ENCODE results near the gene CUL1. TPM values are rescaled to one million over a fixed set of nuclear protein-coding genes. Genes with fewer than 3 reads are reported as not detected.

The CUL1 gene
- total RNA-seq, 1 experiment from 2014 or later: 88.2 TPM

GRCh38 chr7:148718431-148718830, 19.7 kb downstream of the CUL1 start:
- no peak for DNase-seq (ENCODE audit: low read depth)

DNA sequence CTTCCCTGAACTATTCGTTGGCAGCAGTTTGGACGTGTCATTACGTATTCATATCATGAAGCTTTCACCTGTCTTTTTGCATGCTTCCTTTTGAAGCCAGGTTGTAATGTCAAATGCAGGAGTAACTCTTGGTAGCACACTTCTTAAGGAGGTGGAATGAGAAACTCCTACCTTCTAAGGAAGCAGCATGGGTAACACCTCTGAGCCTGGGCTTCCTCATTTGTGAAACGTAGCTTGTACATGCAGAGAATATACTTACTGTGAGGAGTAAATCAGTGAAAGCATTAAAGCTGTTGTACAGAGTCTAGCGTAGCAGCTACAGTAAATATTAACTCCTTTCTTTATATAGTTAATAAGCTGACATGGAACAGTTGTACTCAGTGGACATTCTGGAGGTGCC, 21.1 kb downstream of the CUL1 start:
- DNase-seq (ENCODE audit: low read depth): no peak

DNA sequence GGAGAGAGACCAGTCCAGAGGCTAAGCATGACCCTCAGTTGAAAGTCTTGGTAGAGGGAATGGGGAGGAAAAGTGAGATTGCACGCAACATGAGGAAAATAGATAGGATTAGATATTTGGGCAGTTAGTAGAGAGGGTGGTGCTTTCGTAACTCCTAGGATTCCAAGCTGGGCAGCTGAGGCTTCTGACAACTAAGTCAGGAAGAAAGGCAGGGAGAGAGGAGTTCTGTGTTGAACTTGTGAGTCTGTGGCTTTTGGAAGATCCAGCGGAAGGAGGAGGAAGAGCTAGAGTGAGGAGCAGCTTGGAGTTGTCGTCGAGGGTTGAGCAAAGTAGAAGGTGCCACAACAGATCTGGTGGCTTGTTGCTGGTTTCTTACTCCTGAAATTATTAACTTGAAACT, 21.8 kb downstream of the CUL1 start:
- DNase-seq (ENCODE audit: low read depth): no peak

DNA sequence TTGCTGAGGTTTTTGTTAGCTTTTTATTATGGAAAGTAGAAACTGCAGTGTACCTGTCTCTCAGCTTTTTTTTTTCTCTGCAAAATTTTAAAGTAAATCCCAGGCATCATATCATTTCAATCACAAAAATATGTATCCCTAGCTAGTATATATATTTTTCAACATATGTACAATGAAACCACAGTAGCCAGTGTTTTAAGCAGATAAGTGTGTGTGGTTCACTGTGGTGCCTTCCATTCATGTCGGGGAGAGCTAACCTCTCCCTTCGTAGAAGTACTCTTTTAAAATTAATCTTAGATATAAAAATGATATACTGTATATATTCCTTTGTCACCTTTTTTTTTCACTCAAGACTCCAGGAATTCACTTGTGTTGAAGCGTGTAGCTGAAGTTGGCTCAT, 22.7 kb downstream of the CUL1 start:
- DNase-seq (ENCODE audit: low read depth): no peak

- DNase-seq (ENCODE audit: low read depth): peak; percentile 61
Measured at GRCh38 chr7:148722340-148723165, 23.9 kb downstream of the CUL1 start.

GRCh38 chr7:148723166-148723559, 24.5 kb downstream of the CUL1 start:
- peak; percentile 66 for DNase-seq (ENCODE audit: low read depth)

DNA sequence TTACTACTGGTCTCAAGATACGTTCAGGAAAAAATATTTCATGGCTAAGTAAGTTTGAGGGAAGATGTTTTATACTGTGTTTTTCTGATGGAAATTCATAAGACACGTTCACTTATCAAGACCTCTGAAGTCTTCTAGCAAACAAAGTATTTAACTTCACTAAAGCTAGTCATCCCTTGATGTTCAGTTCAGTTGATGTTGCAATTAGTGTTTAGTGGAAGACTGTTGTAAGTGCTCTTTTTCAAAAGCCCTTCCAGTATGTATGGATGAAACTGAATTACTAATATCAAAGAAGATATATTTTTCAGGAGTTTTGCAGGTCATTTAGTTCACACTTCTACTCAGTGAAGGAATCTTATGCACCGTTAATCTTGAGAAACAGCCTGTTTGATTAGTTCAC, 25.1 kb downstream of the CUL1 start:
- no peak for DNase-seq (ENCODE audit: low read depth)

DNA sequence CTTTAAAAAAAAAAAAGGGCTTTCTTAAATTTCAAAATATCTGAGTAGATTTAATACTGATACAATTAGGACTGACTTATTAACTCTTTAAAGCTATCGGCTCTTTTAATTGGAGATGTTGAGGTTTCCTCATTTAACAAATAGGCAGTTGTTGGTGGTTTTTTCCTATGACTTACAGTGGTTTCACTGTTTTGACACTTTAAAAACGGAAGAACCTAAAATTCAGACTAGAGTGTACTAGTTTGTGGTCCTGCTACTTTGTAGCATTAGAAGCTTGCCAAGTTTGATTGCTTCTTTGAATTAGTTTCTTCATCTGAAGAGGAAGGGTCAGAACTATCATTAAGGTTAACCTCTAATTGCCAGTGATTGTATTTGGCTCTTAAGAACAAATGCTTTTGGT, 27.7 kb downstream of the CUL1 start:
- DNase-seq (ENCODE audit: low read depth): no peak

DNA sequence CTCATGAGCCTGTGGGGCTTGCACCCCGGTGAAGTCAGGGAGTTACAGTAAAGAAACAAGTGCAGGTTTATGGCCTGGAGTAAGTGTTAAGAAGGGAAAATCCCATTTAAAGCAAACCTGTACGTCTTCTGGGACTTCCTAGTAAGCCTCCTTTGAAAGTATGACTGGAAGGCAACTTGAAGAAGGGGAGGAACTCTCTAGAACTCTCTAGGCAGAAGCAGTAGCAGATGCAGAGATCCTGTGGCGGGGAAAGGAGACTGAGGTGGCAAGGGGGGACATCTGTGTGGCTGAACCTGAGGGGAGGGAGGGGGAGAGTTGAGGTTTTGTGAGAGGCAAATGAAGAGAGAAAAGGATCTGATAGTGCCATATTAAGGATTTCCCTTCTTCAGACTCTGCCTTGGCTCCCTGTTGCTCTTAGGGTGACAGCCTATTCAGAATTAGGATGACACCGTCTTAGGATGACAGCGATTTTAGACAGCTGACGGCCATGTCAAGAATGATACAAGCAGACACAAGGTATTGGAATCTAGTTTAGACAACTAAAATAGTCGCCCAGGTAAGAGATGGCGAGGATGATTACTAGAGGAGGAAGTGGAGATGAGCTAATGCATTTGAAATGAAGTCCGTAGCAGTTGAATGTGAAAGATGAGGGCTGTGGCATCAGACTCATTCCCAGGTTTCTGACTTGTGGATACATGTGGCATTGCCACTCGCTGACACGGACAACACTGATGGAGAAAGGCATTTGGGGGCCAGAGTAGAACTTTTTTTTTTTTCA, 29.0 kb downstream of the CUL1 start:
- no peak for DNase-seq (ENCODE audit: low read depth)

GRCh38 chr7:148729984-148730733, 31.5 kb downstream of the CUL1 start:
- peak; percentile 39 for DNase-seq (ENCODE audit: low read depth)

GRCh38 chr7:148732862-148733261, 34.2 kb downstream of the CUL1 start:
- no peak for DNase-seq (ENCODE audit: low read depth)

DNA sequence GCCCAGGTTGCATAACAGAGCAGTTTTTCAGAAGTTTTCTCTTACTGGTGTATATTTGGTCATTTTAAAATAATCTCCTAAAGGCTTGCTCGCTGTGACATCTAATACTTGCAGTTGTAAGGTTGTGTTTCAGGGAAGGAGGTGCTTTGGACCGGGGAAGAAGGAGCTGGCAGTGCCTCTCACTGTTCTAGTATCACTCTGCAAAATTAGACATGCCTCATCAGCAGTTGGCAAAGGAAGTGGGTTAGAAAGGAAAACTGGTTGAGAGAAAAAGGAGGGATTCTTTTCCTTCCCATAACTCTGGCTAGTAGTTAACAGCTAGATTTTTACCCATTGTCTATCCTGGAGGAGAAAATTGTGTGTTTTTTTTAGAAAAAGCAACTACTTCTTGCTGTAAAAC, 34.8 kb downstream of the CUL1 start:
- no peak for DNase-seq (ENCODE audit: low read depth)

DNA sequence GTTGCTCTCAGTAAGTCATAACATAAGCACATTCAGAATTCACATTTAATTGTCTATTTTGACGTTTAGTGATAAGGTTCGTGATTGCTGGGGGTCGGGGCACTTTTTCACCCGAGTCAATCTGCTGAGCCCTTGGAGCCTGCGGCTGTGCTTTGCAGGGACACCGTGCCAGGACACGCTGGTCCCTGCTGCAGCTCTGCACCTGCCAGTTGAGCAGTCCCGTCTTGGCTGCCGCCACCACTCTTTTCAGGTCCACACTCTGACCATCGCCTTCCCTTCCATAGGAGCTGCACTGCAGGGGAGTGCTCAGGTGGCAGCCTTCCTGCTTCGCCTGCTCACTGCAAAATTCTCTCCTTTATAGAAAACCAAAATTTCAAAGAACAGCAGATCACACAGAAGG, 36.4 kb downstream of the CUL1 start:
- no peak for DNase-seq (ENCODE audit: low read depth)

- no peak for DNase-seq (ENCODE audit: low read depth)
Measured at GRCh38 chr7:148735967-148736366, 37.3 kb downstream of the CUL1 start.

DNA sequence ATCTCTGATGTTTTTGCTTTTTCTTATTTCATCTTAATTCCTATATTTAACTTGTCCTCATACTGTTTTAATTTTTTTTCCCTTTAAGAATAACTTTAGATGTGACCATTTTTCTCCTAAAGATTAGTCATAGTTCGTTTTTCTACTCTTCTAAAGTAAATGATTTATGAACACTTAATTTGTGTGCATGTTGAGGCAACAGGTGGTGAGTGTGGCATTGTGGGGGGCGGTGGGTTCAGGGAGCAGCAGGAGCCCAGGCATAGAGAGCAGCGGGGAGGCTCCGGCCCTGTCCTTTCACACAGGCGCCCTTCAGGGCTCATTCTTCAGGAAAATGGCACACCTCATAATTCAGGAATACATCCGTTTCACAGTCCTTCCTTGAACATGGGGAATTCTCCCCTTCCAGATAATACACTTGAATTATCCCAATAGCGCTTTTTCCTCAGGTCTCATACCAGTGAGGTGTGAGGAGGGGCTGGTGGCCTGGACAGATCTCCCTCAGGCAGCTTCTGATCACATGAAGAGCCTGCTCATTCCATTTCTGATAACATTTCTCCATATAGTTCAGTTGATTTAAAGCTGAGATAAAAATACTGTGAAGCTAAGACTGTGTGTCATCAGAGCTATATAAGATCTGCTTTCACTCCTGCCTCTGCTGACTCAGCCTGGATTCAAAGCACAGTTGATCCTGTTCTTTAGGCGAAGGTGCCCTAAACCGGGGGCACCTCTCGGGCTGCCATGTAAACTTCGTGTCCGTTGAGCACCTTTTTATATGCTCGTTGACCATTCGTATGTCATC, 40.2 kb downstream of the CUL1 start:
- DNase-seq (ENCODE audit: low read depth): peak; percentile 37

- DNase-seq (ENCODE audit: low read depth): no peak
Measured at GRCh38 chr7:148746135-148746534, 47.4 kb downstream of the CUL1 start.

- DNase-seq (ENCODE audit: low read depth): no peak
Measured at GRCh38 chr7:148747274-148747673, 48.6 kb downstream of the CUL1 start.

- peak; percentile 9 for DNase-seq (ENCODE audit: low read depth)
Measured at GRCh38 chr7:148750442-148751355, 52.0 kb downstream of the CUL1 start.

DNA sequence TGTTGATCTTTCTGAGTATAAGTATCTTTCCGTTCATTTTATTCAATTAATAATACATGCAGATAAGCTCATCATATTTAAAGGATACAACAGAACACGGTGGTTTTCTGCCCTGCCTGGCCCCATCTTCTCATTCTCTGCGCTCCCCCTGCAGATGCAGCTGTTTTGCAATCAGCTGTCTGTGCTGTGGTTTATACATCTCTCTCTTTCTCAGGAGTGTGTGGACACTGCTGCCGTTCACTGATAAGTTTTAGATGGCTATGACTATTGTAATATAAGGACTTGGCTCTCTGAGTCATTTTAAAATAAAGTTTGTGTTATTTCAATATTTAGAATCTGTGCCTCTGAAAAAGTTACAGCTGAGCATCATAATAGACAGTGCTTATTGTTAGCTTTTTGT, 54.5 kb downstream of the CUL1 start:
- DNase-seq (ENCODE audit: low read depth): peak; percentile 92

DNA sequence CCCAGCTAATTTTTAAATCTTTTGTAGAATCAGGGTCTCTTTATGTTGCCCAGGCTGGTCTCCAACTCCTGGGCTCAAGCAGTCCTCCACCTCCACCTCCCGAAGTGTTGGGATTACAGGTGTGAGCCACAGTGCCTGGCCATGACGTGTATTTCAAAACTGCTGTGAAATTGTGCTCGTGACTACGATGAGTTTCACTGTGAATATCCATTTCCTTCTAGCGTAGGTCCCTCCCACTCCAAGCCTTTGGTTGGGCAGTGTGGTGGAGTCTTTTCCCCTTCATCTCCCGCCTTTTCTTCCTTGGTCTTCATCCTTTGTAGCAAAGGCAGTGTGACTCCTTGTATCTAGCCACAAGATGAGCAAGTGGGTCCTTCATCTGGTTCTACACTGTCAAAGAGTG, 56.2 kb downstream of the CUL1 start:
- DNase-seq (ENCODE audit: low read depth): no peak

All from LHCN-M2 (cell line).